Naive B cell (primary cell): ENCODE measurements around the gene NR2F1. TPM values are rescaled to one million over a fixed set of nuclear protein-coding genes. Genes with fewer than 3 reads are reported as not detected.

Source experiments
- ATAC-seq, 2 donors: fragments of 150-1000 bp; cut with Tn5 transposase; 2 replicates each; pipeline ENCODE4 v1.10.0; 2021; ENCODE audit warnings: low read depth in 2 of 2, mild to moderate bottlenecking in 2 of 2, moderate library complexity in 2 of 2
- DNase-seq: peaks from one replicate; pipeline ENCODE4 v3.0.0; 2022
- H3K27ac Mint-ChIP-seq, 6 donors: one replicate each; pipeline ENCODE4 v1.8.0; 2020 to 2022; ENCODE audit warnings: mild to moderate bottlenecking in 6 of 6, mixed read lengths in 6 of 6, moderate library complexity in 5 of 6, inconsistent platforms in 2 of 6
- H3K27me3 Mint-ChIP-seq, 3 donors: one replicate each; pipeline ENCODE4 v1.8.0; 2021 to 2022; ENCODE audit warnings: mixed read lengths in 3 of 3, mild to moderate bottlenecking in 1 of 3
- H3K36me3 Mint-ChIP-seq, 2 donors: one replicate each; pipeline ENCODE4 v1.8.0; 2020 to 2022; ENCODE audit warnings: mixed read lengths in 2 of 2, inconsistent platforms in 1 of 2, mild to moderate bottlenecking in 1 of 2
- H3K4me1 Mint-ChIP-seq, 3 donors: one replicate each; pipeline ENCODE4 v1.8.0; 2020 to 2022; ENCODE audit warnings: mixed read lengths in 3 of 3, inconsistent platforms in 1 of 3, mild to moderate bottlenecking in 1 of 3, moderate library complexity in 1 of 3
- H3K4me3 Mint-ChIP-seq, 8 donors: one replicate each; pipeline ENCODE4 v1.8.0; 2020 to 2022; ENCODE audit warnings: mild to moderate bottlenecking in 8 of 8, mixed read lengths in 8 of 8, moderate library complexity in 8 of 8, inconsistent platforms in 2 of 8
- H3K9me3 Mint-ChIP-seq, 7 donors: one replicate each; pipeline ENCODE4 v1.8.0; 2020 to 2022; ENCODE audit warnings: mixed read lengths in 7 of 7, mild to moderate bottlenecking in 5 of 7, inconsistent platforms in 2 of 7, moderate library complexity in 1 of 7
- polyA plus RNA-seq, 6 donors: library from polyadenylated mRNA; unstranded; fragments of 300-500 nt; fragmentation: Illumina TruSeq; gene quantifications; one replicate each; pipeline ENCODE4 v1.2.3, GENCODE V29; 2021; ENCODE audit warnings: low read depth in 6 of 6

The NR2F1 gene
- polyA plus RNA-seq, 6 donors from 2014 or later: not detected

GRCh38 chr5:93599399-93600120, 16.5 kb downstream of the NR2F1 start:
- DNase-seq (no peak), ATAC-seq (no peak)
- peaks cover 0 to 39% (median 23%) of the 10 kb centered on the region in 7 donors for H3K9me3 Mint-ChIP-seq
- H3K36me3 Mint-ChIP-seq: peaks cover 0 to 7% of the 10 kb centered on the region in 2 donors
- H3K27me3 Mint-ChIP-seq: peaks cover 36 to 52% (median 38%) of the 10 kb centered on the region in 3 donors
- no peak overlapping the region for H3K27ac Mint-ChIP-seq
- peaks cover 1 to 11% (median 10%) of the 10 kb centered on the region in 3 donors for H3K4me1 Mint-ChIP-seq
- H3K4me3 Mint-ChIP-seq: no peak overlapping the region

- peaks cover 5 to 10% (median 9%) of the 10 kb centered on the region in 3 donors for H3K4me1 Mint-ChIP-seq
- ATAC-seq: no peak
- no peak overlapping the region for H3K27ac Mint-ChIP-seq
- H3K36me3 Mint-ChIP-seq: peaks cover 0 to 12% of the 10 kb centered on the region in 2 donors
- H3K9me3 Mint-ChIP-seq: peaks cover 0 to 39% (median 16%) of the 10 kb centered on the region in 7 donors
- peaks cover 36 to 55% (median 38%) of the 10 kb centered on the region in 3 donors for H3K27me3 Mint-ChIP-seq
- H3K4me3 Mint-ChIP-seq: no peak overlapping the region
- DNase-seq: no peak
Observed at GRCh38 chr5:93600409-93601070, 17.5 kb downstream of the NR2F1 start.

DNA sequence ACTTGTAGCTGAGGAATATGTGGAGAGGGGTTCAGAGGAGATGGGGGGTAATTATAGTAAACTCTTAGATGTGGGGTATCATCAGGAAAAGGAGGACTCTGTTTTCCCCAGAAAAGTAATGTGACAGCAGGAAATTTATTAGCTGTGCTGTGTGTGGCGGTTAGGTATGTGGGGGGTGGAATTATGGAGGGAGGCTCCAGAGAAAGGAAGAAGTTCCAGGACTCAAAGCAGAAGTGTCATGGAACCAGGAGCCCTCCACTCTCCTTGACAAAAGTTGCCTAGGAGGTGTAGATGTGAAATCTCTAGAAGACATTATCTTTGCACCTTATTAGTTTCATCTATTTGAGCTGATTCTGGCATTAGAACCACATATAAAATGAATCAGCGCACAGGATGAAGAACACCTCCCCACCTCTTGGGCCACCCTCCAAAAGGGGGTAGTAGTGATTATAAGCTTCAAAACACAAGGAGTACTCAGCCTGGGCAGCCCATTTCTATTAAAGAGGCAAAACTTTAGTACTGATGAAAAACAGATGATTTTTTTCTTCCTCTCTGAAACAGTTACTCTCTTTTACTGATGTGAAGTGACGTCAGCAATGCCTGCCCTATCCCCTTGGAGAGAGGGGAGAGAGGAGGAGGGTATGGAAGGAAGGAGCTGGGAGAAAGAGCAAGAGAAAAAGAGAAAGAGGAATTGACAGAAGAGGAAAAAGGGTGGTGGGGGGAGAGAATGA, 18.2 kb downstream of the NR2F1 start:
- Mint-ChIP-seq H3K9me3 (peaks cover 0 to 32% (median 9%) of the 10 kb centered on the region in 7 donors), H3K4me3 (peak overlapping the region in 3 of 8 donors; percentile 37 to 59 (median 53)), H3K36me3 (peaks cover 0 to 12% of the 10 kb centered on the region in 2 donors), H3K4me1 (peaks cover 2 to 9% (median 5%) of the 10 kb centered on the region in 3 donors), H3K27ac (peak overlapping the region in 1 of 6 donors; percentile 98), H3K27me3 (peaks cover 36 to 53% (median 36%) of the 10 kb centered on the region in 3 donors)
- no peak for DNase-seq
- no peak for ATAC-seq

- Mint-ChIP-seq H3K27me3 (peaks cover 35 to 54% (median 36%) of the 10 kb centered on the region in 3 donors), H3K27ac (peak overlapping the region in 3 of 6 donors; percentile 54 to 79 (median 66)), H3K4me3 (peak overlapping the region in 1 of 8 donors; percentile 59), H3K36me3 (peaks cover 0 to 12% of the 10 kb centered on the region in 2 donors), H3K4me1 (peaks cover 0 to 9% (median 5%) of the 10 kb centered on the region in 3 donors), H3K9me3 (peaks cover 0 to 29% (median 7%) of the 10 kb centered on the region in 7 donors)
- ATAC-seq: no peak
- DNase-seq: no peak
Observed at GRCh38 chr5:93601802-93602155, 18.8 kb downstream of the NR2F1 start.

DNA sequence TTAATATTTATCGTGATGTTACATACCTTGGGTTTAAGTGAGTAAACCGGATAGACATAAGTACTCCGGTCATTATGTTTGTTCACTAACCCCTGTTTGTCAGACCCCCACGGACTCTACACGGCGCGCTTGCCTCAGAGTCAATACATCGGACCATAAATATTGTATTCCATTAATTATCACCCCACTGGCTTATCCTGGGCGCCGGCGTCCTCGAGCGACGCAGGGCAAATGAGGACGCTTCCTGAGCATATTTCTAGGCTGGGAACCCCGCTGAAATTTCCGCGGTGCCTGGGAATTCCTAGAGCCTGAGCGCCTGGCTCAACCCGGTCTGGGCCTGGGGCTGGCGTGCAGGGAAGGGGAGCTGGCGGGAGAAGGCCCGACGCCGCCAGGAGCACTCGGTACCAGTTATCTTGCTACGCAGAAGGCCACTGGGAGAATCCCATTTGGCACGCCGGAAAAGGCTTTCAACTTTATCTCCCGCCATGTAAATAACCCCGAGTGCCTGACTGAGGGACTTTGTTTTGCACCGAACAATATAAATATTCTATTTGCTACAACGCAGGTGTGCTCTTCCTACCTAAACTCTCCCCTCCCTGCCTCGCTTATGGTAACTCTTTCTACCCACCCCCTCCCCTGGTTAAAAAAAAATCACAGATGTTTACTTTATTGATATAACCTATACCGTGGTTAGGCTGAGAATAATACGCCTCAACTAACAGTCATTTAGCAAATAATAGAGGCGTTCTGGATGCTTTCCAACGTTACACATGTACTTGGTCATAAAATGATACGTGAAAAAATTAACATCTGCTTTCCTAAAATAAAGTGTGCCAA, 19.4 kb downstream of the NR2F1 start:
- peaks cover 0 to 12% of the 10 kb centered on the region in 2 donors for H3K36me3 Mint-ChIP-seq
- H3K4me1 Mint-ChIP-seq: peaks cover 3 to 10% (median 7%) of the 10 kb centered on the region in 3 donors
- no peak for ATAC-seq
- no peak for DNase-seq
- H3K9me3 Mint-ChIP-seq: peaks cover 0 to 29% (median 7%) of the 10 kb centered on the region in 7 donors
- H3K27ac Mint-ChIP-seq: peak overlapping the region in 4 of 6 donors; percentile 54 to 94 (median 74)
- H3K4me3 Mint-ChIP-seq: peak overlapping the region in 1 of 8 donors; percentile 13
- peaks cover 36 to 58% (median 38%) of the 10 kb centered on the region in 3 donors for H3K27me3 Mint-ChIP-seq

DNA sequence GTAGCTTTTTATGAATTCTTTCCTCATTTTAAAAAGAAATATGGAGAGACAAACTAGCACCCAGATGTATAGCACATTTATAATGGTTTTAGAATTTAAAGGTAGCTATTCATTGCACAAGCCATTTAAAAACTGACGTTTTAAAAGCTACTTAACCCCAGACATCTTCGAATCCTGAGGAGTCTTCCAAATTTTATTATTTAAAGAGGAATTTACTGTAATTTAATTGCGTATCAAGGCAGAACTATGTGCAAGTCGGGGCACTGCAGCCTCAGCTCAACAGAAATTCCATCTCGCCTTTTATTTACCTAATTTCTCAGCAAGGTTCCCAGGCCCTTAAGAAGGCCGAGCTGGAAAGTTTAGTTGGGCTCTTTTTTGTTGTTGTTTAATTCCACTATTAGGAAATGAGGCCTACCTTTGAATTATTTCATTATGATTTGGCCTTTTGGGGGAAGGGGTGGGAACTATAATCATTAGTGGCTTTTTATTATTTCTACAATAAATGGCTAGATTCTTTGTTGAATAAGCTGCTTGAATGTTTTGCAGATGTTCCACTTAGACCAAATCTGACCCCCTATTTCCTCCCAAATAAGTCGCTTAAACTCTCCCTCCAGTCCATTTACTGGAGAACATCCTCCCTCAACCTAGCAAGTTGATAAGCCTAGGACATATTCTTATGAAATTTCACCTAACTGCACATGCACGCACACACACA, 20.2 kb downstream of the NR2F1 start:
- ATAC-seq (no peak), DNase-seq (no peak)
- peaks cover 9 to 18% (median 14%) of the 10 kb centered on the region in 3 donors for H3K4me1 Mint-ChIP-seq
- H3K9me3 Mint-ChIP-seq: peaks cover 0 to 29% (median 6%) of the 10 kb centered on the region in 7 donors
- peak overlapping the region in 2 of 6 donors; percentile 68 to 94 for H3K27ac Mint-ChIP-seq
- H3K36me3 Mint-ChIP-seq: peaks cover 0 to 12% of the 10 kb centered on the region in 2 donors
- H3K4me3 Mint-ChIP-seq: peak overlapping the region in 5 of 8 donors; percentile 10 to 79 (median 46)
- H3K27me3 Mint-ChIP-seq: peaks cover 42 to 60% (median 46%) of the 10 kb centered on the region in 3 donors

DNA sequence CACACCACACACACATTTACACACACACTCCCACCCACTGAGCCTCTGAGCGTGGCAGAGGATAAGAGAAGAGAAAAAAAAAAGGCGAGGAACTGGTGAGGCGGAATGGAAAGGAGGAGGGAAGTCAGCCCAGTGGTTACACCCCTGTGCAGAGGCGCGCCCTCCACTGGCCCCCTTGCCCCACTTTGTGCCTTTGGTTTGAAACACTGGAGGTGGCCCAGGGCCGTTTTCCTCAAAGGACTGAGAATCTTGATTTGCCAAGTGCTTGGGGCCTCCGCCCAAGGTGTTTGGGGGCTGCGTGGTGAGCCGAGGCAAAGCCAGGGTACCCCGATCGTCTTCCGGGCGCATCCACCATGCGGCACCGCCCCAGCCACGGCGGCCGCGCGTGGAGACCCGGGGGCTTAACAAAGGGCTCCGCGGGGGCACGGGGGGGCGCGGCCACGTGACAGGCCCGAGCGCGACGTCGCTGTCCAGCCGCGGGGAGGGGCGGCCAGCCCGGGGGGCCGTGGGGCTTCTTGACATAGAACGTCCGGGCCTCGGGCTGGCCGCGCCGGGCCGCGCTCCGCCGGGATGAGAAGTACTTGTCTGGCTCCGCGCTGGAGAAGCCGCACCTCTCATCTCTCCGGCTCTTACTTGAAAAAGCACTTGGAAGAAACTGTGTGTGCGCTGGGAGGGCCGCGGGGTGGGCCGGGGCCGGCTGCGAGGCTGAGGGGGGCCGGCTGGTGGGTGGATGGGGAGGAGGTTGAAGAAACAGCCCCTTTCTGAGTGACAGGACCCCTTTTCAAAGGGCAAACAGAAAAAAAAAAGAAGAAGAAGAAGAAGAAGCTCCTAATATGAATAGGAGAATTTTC, 21.0 kb downstream of the NR2F1 start:
- H3K4me1 Mint-ChIP-seq: peaks cover 9 to 19% (median 14%) of the 10 kb centered on the region in 3 donors
- H3K27ac Mint-ChIP-seq: peak overlapping the region in 2 of 6 donors; percentile 68 to 94
- peaks cover 0 to 29% (median 6%) of the 10 kb centered on the region in 7 donors for H3K9me3 Mint-ChIP-seq
- peaks cover 47 to 60% (median 52%) of the 10 kb centered on the region in 3 donors for H3K27me3 Mint-ChIP-seq
- ATAC-seq: no peak
- no peak for DNase-seq
- peak overlapping the region in 5 of 8 donors; percentile 10 to 79 (median 46) for H3K4me3 Mint-ChIP-seq
- peaks cover 0 to 12% of the 10 kb centered on the region in 2 donors for H3K36me3 Mint-ChIP-seq

- peaks cover 56 to 64% (median 60%) of the 10 kb centered on the region in 3 donors for H3K27me3 Mint-ChIP-seq
- H3K4me3 Mint-ChIP-seq: peak overlapping the region in 3 of 8 donors; percentile 7 to 39 (median 16)
- ATAC-seq (no peak), DNase-seq (no peak)
- peaks cover 9 to 19% (median 14%) of the 10 kb centered on the region in 3 donors for H3K4me1 Mint-ChIP-seq
- peak overlapping the region in 3 of 6 donors; percentile 25 to 82 (median 44) for H3K27ac Mint-ChIP-seq
- peaks cover 0 to 12% of the 10 kb centered on the region in 2 donors for H3K36me3 Mint-ChIP-seq
- H3K9me3 Mint-ChIP-seq: peaks cover 0 to 29% (median 6%) of the 10 kb centered on the region in 7 donors
Observed at GRCh38 chr5:93604644-93605515, 21.9 kb downstream of the NR2F1 start.

DNA sequence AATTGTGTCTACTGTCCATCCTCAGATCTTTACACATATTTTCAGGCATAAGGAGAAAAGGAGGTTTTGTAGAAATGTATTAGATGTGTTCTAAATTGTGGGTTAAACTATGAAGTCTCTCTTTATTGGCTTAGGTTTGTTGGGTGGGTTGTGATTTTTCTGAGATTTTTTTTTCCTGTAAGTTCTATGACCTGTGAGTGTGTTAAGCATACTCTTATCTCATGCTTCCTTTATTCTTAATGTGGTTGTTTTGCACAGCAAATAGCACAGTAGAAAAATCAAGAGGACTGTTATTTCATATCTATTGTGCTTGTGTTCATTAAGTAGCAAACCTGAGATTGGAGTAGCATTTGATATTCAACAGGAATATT, 23.3 kb downstream of the NR2F1 start:
- Mint-ChIP-seq H3K9me3 (peaks cover 0 to 38% (median 10%) of the 10 kb centered on the region in 7 donors), H3K4me3 (peak overlapping the region in 1 of 8 donors; percentile 25), H3K4me1 (peaks cover 9 to 19% (median 14%) of the 10 kb centered on the region in 3 donors), H3K27me3 (peaks cover 70 to 78% (median 75%) of the 10 kb centered on the region in 3 donors), H3K27ac (peak overlapping the region in 1 of 6 donors; percentile 70), H3K36me3 (peaks cover 10 to 12% of the 10 kb centered on the region in 2 donors)
- no peak for ATAC-seq
- no peak for DNase-seq
